ENCODE data around the gene DAPK1.
"Not testable (repeated sequence)": the region's sequence is repeated elsewhere in the genome, so short reads cannot be mapped to it uniquely, and the experiment has no call there.

The DAPK1 gene

GRCh38 chr9:87725900-87726709 lies 228.4 kb downstream of the DAPK1 start, which contains the start of gene CTSL:
Gene CTSL (plus strand): TSS chr9:87726119. CDS start chr9:87727604, 1,485 bp downstream.
- DNase-seq: peak; percentile 92 to 96
- peak; percentile 96 for TF ChIP-seq POLR2A (IDR thresholded peaks at IDR 0.05; ENCODE audit: low read length)
- TF ChIP-seq GATA1 (IDR thresholded peaks at IDR 0.05; ENCODE audit: low read depth, low read length): no peak

- no peak for DNase-seq
- TF ChIP-seq GATA1 (IDR thresholded peaks at IDR 0.05; ENCODE audit: low read depth, low read length) (no peak), POLR2A (IDR thresholded peaks at IDR 0.05; ENCODE audit: low read length) (no peak)
Measured at GRCh38 chr9:87729246-87729645, 231.6 kb downstream of the DAPK1 start.

- no peak for DNase-seq
- TF ChIP-seq POLR2A (IDR thresholded peaks at IDR 0.05; ENCODE audit: low read length) (no peak), GATA1 (IDR thresholded peaks at IDR 0.05; ENCODE audit: low read depth, low read length) (no peak)
Measured at GRCh38 chr9:87731321-87731720, 233.7 kb downstream of the DAPK1 start.

GRCh38 chr9:87732344-87732743 lies 234.7 kb downstream of the DAPK1 start:
- no peak for DNase-seq
- TF ChIP-seq POLR2A (IDR thresholded peaks at IDR 0.05; ENCODE audit: low read length) (peak; percentile 35), GATA1 (IDR thresholded peaks at IDR 0.05; ENCODE audit: low read depth, low read length) (no peak)

GRCh38 chr9:87732756-87733155 lies 235.1 kb downstream of the DAPK1 start:
- no peak for DNase-seq
- TF ChIP-seq POLR2A (IDR thresholded peaks at IDR 0.05; ENCODE audit: low read length) (peak; percentile 29), GATA1 (IDR thresholded peaks at IDR 0.05; ENCODE audit: low read depth, low read length) (no peak)

- TF ChIP-seq GATA1 (IDR thresholded peaks at IDR 0.05; ENCODE audit: low read depth, low read length) (no peak), POLR2A (IDR thresholded peaks at IDR 0.05; ENCODE audit: low read length) (no peak)
- no peak for DNase-seq
Measured at GRCh38 chr9:87733273-87734052, 235.8 kb downstream of the DAPK1 start.

- no peak for DNase-seq
- no peak for TF ChIP-seq GATA1 (IDR thresholded peaks at IDR 0.05; ENCODE audit: low read depth, low read length)
- TF ChIP-seq POLR2A (IDR thresholded peaks at IDR 0.05; ENCODE audit: low read length): no peak
Measured at GRCh38 chr9:87734106-87734505, 236.4 kb downstream of the DAPK1 start.

- TF ChIP-seq GATA1 (IDR thresholded peaks at IDR 0.05; ENCODE audit: low read depth, low read length): no peak
- no peak for TF ChIP-seq POLR2A (IDR thresholded peaks at IDR 0.05; ENCODE audit: low read length)
- DNase-seq: no peak
Measured at GRCh38 chr9:87739546-87739945, 241.9 kb downstream of the DAPK1 start.

- no peak for TF ChIP-seq GATA1 (IDR thresholded peaks at IDR 0.05; ENCODE audit: low read depth, low read length)
- no peak for TF ChIP-seq POLR2A (IDR thresholded peaks at IDR 0.05; ENCODE audit: low read length)
- DNase-seq: no peak
Measured at GRCh38 chr9:87740209-87740608, 242.5 kb downstream of the DAPK1 start.

- TF ChIP-seq GATA1 (IDR thresholded peaks at IDR 0.05; ENCODE audit: low read depth, low read length): no peak
- TF ChIP-seq POLR2A (IDR thresholded peaks at IDR 0.05; ENCODE audit: low read length): no peak
- DNase-seq: no peak
Measured at GRCh38 chr9:87741326-87741725, 243.7 kb downstream of the DAPK1 start.

GRCh38 chr9:87741891-87742290 lies 244.2 kb downstream of the DAPK1 start:
- no peak for DNase-seq
- TF ChIP-seq POLR2A (IDR thresholded peaks at IDR 0.05; ENCODE audit: low read length) (no peak), GATA1 (IDR thresholded peaks at IDR 0.05; ENCODE audit: low read depth, low read length) (no peak)

GRCh38 chr9:87742813-87743428 lies 245.3 kb downstream of the DAPK1 start:
- peak; percentile 64 to 77 for DNase-seq
- no peak for TF ChIP-seq GATA1 (IDR thresholded peaks at IDR 0.05; ENCODE audit: low read depth, low read length)
- TF ChIP-seq POLR2A (IDR thresholded peaks at IDR 0.05; ENCODE audit: low read length): no peak

GRCh38 chr9:87744247-87744646 lies 246.6 kb downstream of the DAPK1 start:
- DNase-seq: not testable (repeated sequence)

- no peak for DNase-seq
- TF ChIP-seq GATA1 (IDR thresholded peaks at IDR 0.05; ENCODE audit: low read depth, low read length) (no peak), POLR2A (IDR thresholded peaks at IDR 0.05; ENCODE audit: low read length) (no peak)
Measured at GRCh38 chr9:87746186-87746585, 248.5 kb downstream of the DAPK1 start.

Measured in erythroblast (primary cell).